Measurements from ENCODE around the gene POU2AF2.

The POU2AF2 gene

GRCh38 chr11:111324277-111324720, 78.8 kb downstream of the POU2AF2 start:
- DNase-seq: no peak
- no peak for TF ChIP-seq GATA1 (IDR thresholded peaks at IDR 0.05; ENCODE audit: low read depth, low read length)
- no peak for TF ChIP-seq POLR2A (IDR thresholded peaks at IDR 0.05; ENCODE audit: low read length)

GRCh38 chr11:111325259-111325658, 79.7 kb downstream of the POU2AF2 start:
- TF ChIP-seq POLR2A (IDR thresholded peaks at IDR 0.05; ENCODE audit: low read length) (no peak), GATA1 (IDR thresholded peaks at IDR 0.05; ENCODE audit: low read depth, low read length) (no peak)
- DNase-seq: no peak

GRCh38 chr11:111326824-111327223, 81.3 kb downstream of the POU2AF2 start:
- DNase-seq: no peak
- TF ChIP-seq POLR2A (IDR thresholded peaks at IDR 0.05; ENCODE audit: low read length) (no peak), GATA1 (IDR thresholded peaks at IDR 0.05; ENCODE audit: low read depth, low read length) (no peak)

GRCh38 chr11:111327908-111328624, 82.5 kb downstream of the POU2AF2 start:
- TF ChIP-seq GATA1 (IDR thresholded peaks at IDR 0.05; ENCODE audit: low read depth, low read length) (no peak), POLR2A (IDR thresholded peaks at IDR 0.05; ENCODE audit: low read length) (no peak)

GRCh38 chr11:111329306-111330204, 84.0 kb downstream of the POU2AF2 start:
- TF ChIP-seq GATA1 (IDR thresholded peaks at IDR 0.05; ENCODE audit: low read depth, low read length): no peak
- TF ChIP-seq POLR2A (IDR thresholded peaks at IDR 0.05; ENCODE audit: low read length): no peak
- no peak for DNase-seq

More at GRCh38 chr11:111327908-111328624, 82.5 kb downstream of the POU2AF2 start:
- DNase-seq: no peak

- no peak for DNase-seq
- TF ChIP-seq POLR2A (IDR thresholded peaks at IDR 0.05; ENCODE audit: low read length): no peak
- TF ChIP-seq GATA1 (IDR thresholded peaks at IDR 0.05; ENCODE audit: low read depth, low read length): no peak
These were observed 84.8 kb downstream of the POU2AF2 start for GRCh38 chr11:111330234-111330893.

- DNase-seq: no peak
- no peak for TF ChIP-seq GATA1 (IDR thresholded peaks at IDR 0.05; ENCODE audit: low read depth, low read length)
- no peak for TF ChIP-seq POLR2A (IDR thresholded peaks at IDR 0.05; ENCODE audit: low read length)
These were observed 86.4 kb downstream of the POU2AF2 start for GRCh38 chr11:111331711-111332479.

GRCh38 chr11:111334532-111335502, 89.3 kb downstream of the POU2AF2 start:
- DNase-seq: no peak
- TF ChIP-seq POLR2A (IDR thresholded peaks at IDR 0.05; ENCODE audit: low read length) (no peak), GATA1 (IDR thresholded peaks at IDR 0.05; ENCODE audit: low read depth, low read length) (no peak)

- TF ChIP-seq GATA1 (IDR thresholded peaks at IDR 0.05; ENCODE audit: low read depth, low read length) (no peak), POLR2A (IDR thresholded peaks at IDR 0.05; ENCODE audit: low read length) (no peak)
- DNase-seq: no peak
These were observed 90.0 kb downstream of the POU2AF2 start for GRCh38 chr11:111335549-111335948.
